Measurements from ENCODE around the gene PC.

Gene PC

DNA sequence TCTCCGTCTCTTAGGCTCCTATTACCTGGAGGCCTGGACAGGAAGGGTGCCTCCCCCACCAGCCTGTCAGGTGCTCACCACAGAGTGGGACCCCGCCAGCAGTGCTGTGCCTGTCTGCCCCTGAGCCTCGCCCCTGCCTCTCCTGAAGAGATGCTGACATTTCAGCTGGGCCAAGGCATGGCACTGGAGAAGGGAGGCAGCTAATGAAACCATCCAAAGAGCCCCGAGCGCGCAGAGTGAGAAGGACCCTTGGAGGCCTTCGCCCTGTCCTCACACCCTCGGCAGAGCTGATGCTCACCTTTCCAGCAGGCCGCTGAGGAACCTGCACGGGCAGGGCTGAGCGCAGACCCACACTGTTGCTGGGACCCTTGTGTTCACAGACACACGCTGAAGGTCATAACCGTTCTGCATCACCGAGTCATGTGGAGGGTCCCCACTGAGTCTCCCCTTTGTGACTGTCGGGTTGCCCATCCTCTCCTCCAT lies 103.4 kb downstream of the PC start:
- peak; percentile 77 for DNase-seq (ENCODE audit: low spot score)

- peak; percentile 78 for DNase-seq (ENCODE audit: low spot score)
These were observed 103.9 kb downstream of the PC start for GRCh38 chr11:66854231-66854661.

- peak; percentile 78 for DNase-seq (ENCODE audit: low spot score)
These were observed 104.6 kb downstream of the PC start for GRCh38 chr11:66853242-66854229.

- peak; percentile 76 for DNase-seq (ENCODE audit: low spot score)
These were observed 105.5 kb downstream of the PC start for GRCh38 chr11:66852466-66853241.

GRCh38 chr11:66851698-66852465 lies 106.3 kb downstream of the PC start:
- peak; percentile 99 for DNase-seq (ENCODE audit: low spot score)

DNA sequence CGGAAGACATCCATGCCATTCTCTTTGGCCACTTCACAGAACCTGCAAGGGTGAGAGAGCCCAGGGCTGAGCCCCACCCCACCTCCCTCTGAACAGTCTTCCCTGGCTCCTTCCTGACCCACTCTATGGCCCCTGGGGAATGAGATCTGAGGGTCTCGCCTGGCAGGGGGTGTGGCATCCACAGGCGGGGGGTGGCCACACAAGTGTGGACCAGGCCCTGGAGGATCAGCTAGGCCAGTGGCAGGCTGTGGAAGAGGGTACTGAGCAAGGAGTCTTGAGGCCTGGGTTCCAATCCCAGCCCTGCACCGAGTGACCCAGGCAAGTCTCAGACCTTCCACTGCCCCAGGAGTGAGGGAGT lies 107.0 kb downstream of the PC start:
- peak; percentile 77 for DNase-seq (ENCODE audit: low spot score)

DNA sequence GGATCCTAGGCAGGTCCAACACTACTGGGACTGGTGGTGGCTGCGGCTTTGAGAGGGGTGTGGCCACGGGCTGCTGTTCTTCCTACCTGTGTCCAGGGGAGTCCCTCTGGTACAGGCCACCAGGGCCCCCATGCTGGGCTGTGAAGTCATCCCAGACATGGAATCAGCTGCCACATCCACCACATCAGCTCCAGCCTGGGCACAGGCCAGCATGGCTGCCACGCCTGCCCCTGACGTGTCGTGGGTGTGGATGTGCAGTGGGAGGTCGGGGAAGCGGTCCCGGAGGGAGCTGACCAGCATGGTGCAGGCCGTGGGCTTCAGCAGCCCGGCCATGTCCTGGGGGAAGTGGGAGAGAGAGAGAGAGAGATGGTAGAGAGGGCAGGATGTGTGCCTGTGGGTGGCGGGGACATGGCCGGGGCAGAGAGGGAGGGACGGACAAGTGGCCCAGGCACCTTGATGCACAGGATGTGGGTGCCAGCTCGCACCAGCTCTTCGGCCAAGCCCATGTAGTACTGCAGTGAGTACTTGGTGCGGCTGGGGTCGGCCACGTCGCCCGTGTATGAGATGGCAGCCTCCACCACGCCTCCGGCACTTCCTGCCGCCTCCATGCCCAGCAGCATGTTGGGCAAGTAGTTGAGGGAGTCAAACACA lies 107.5 kb downstream of the PC start:
- DNase-seq (ENCODE audit: low spot score): peak; percentile 71

GRCh38 chr11:66850235-66850587 lies 108.0 kb downstream of the PC start:
- DNase-seq (ENCODE audit: low spot score): peak; percentile 57

DNA sequence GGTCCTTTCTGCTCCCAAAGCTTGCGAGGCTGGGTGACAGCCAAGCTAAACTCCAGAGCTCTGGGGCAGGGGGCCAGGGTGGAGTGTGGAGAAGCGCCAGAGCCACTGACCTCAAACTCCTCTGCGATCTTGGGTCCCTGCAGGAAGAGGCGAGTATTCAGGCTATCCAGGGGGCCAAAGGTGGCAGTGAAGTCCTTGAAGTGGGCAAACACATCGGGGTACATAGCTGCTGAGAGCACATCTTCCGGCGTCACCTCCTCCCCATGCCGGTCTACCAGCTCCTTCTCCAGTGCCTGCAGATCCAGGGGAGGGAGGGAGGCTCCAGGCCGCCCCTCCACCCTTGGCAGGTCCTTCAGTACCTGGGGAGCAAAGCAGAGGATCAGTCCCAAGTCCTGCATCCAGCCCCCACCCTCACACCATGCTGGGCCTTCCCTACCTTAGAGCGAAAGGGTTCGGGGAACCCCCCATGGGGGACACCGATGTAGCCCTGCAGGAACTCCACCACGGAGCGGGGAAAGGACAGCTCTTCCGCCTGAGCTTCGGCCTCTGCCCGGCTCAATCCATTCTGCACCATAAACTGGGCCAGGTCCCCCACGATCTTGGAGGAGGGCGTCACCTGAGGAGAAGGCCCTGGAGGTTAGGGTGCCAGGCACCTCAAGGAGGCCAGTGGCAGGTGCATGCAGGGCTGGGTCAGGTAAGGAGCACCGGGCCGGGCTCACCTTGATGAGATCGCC lies 108.5 kb downstream of the PC start:
- no peak for DNase-seq (ENCODE audit: low spot score)

DNA sequence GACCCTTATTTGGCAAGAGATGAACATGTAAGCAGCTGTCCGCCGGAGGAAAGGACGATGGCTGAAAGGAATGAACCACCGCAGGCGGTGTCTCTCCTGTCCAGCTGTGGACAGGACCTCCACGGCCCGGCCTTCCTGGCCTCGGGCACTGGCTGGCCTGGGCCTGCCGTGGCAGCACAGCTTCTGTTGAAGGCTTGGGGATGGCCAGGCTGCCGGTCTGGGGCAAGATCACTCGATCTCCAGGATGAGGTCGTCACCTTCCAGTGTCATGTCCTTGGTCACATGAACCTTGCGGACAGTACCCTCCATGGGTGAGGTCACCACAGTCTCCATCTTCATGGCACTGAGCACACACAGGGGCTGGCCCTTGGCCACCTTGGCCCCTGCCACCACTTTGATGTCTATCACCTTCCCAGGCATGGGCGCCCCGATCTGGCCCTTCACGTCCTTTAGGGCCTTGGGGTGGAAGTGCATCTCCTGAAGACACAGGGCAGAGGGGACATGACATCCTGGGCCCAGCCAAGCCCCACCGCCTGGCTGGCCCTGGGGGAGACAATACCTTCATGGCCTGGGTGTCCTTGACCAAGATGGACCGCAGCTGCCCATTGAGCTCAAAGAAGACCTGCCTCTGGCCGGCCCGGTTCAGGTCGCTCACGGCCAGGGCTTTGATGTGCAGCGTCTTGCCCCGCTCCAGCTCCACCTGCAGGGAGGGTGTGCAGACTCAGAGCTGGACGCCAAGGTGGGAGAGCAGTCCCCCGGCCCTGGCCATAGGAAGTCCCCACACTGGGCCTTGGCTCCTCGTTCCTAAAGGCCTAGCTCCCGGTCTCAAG lies 109.3 kb downstream of the PC start:
- DNase-seq (ENCODE audit: low spot score): peak; percentile 73

GRCh38 chr11:66847461-66848232 lies 110.5 kb downstream of the PC start:
- DNase-seq (ENCODE audit: low spot score): peak; percentile 64

GRCh38 chr11:66846671-66847091 lies 111.5 kb downstream of the PC start:
- peak; percentile 61 for DNase-seq (ENCODE audit: low spot score)

DNA sequence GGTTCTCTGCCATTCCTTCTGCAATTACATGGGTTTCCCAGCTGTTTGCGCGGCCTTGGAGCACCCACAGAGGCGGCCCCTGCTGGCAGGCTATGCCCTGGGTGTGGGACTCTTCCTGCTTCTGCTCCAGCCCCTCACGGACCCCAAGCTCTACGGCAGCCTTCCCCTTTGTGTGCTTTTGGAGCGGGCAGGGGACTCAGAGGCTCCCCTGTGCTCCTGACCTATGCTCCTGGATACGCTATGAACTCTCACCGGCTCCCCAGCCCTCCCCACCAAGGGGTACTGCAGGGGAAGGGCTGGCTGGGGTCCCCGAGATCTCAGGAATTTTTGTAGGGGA lies 112.3 kb downstream of the PC start:
- peak; percentile 72 for DNase-seq (ENCODE audit: low spot score)

- DNase-seq (ENCODE audit: low spot score): peak; percentile 52
These were observed 112.9 kb downstream of the PC start for GRCh38 chr11:66845143-66845875.

- DNase-seq (ENCODE audit: low spot score): peak; percentile 61
These were observed 113.6 kb downstream of the PC start for GRCh38 chr11:66844496-66845142.

GRCh38 chr11:66843776-66844495 lies 114.2 kb downstream of the PC start:
- DNase-seq (ENCODE audit: low spot score): peak; percentile 99
